RWPE2 (cell line): ENCODE data around the gene CFAP20DC.
"Not testable (repeated sequence)": the region's sequence is repeated elsewhere in the genome, so short reads cannot be mapped to it uniquely, and the experiment has no call there.

Source experiments
- ATAC-seq: fragments of 200-7000 bp; cut with Tn5 transposase; 3 replicates; pipeline ENCODE4 v1.9.1; 2021; ENCODE audit warnings: low read depth
- DNase-seq: peaks from one replicate; pipeline ENCODE4 v3.0.0-alpha.2; 2020; ENCODE audit warnings: low spot score
- H3K27ac ChIP-seq: fragments of 450-650 bp; 2 replicates; pipeline ENCODE4 v1.5.1; 2017; ENCODE audit warnings: mild to moderate bottlenecking; ENCODE audit not compliant: poor library complexity, severe bottlenecking
- H3K27me3 ChIP-seq: fragments of 250-450 bp; sonication (Bioruptor Pico); 2 replicates; pipeline ENCODE4 v1.5.1; 2021; ENCODE audit warnings: mild to moderate bottlenecking, moderate library complexity; ENCODE audit not compliant: insufficient read depth, poor library complexity, severe bottlenecking
- H3K36me3 ChIP-seq: fragments of 250-450 bp; sonication (Bioruptor Pico); 2 replicates; pipeline ENCODE4 v1.5.1; 2020; ENCODE audit warnings: low read depth, mild to moderate bottlenecking, moderate library complexity
- H3K4me1 ChIP-seq: fragments of 250-450 bp; sonication (Bioruptor Pico); 2 replicates; pipeline ENCODE4 v1.5.1; 2021; ENCODE audit warnings: mild to moderate bottlenecking, moderate library complexity; ENCODE audit not compliant: insufficient read depth, poor library complexity, severe bottlenecking
- H3K4me3 ChIP-seq: fragments of 250-450 bp; sonication (Bioruptor Pico); 2 replicates; pipeline ENCODE4 v1.5.1; 2021; ENCODE audit warnings: mild to moderate bottlenecking, moderate library complexity; ENCODE audit not compliant: severe bottlenecking
- H3K9me3 ChIP-seq: fragments of 250-450 bp; sonication (Bioruptor Pico); 2 replicates; pipeline ENCODE4 v1.5.1; 2021; ENCODE audit warnings: mild to moderate bottlenecking, moderate library complexity; ENCODE audit not compliant: severe bottlenecking
- CTCF ChIP-seq: fragments of 450-650 bp; IDR thresholded peaks from one replicate; pipeline ENCODE4 v1.5.1; 2017; ENCODE audit warnings: mild to moderate bottlenecking, moderate library complexity; ENCODE audit not compliant: poor library complexity, severe bottlenecking

Gene CFAP20DC

DNA sequence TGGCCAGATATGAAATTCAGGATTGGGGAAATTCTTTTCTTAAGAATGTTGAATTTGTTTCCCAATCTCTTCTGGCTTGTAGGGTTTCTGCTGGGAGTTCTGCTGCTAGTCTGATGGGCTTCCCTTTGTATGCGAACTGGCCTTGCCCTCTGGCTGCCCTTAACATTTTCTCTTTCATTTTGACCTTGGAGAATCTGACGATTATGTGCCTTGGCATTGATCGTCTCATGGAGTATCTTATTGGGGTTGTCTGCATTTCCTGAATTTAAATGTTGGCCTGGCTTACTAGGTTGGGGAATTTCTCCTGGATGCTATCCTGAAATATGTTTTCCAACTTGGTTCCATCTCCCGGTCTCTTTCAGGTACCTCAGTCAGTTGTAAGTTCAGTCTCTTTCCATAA lies 152.2 kb downstream of the CFAP20DC start:
- no peak for TF ChIP-seq CTCF
- no peak overlapping the region for H3K4me3 ChIP-seq
- H3K27me3 ChIP-seq: no peaks in the 10 kb centered on the region
- no peaks in the 10 kb centered on the region for H3K9me3 ChIP-seq
- H3K4me1 ChIP-seq: peaks cover 3% of the 10 kb centered on the region
- no peak overlapping the region for H3K27ac ChIP-seq
- no peak for ATAC-seq
- H3K36me3 ChIP-seq: no peaks in the 10 kb centered on the region
- DNase-seq: no peak

DNA sequence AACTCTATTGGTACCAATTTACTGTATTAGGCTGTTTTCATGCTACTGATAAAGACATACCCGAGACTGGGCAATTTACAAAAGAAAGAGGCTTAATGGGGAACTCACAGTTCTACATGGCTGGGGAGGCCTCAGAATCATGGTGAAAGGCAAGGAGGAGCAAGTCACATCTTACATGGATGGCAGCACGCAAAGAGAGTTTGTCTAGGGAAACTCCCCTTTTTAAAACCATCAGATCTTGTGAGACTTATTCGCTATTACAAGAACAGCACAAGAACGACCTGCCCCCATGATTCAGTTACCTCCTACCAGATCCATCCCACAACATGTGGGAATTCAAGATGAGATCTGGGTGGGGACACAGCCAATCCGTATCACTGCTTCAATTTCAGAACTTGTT lies 154.1 kb downstream of the CFAP20DC start:
- not testable (repeated sequence) for H3K27ac ChIP-seq, ATAC-seq, H3K36me3 ChIP-seq, H3K9me3 ChIP-seq, DNase-seq, H3K27me3 ChIP-seq, H3K4me3 ChIP-seq, H3K4me1 ChIP-seq

- H3K4me1 ChIP-seq, H3K4me3 ChIP-seq, DNase-seq, H3K9me3 ChIP-seq, H3K27me3 ChIP-seq, H3K36me3 ChIP-seq, H3K27ac ChIP-seq, ATAC-seq: not testable (repeated sequence)
Observed at GRCh38 chr3:58892526-58892925, 157.3 kb downstream of the CFAP20DC start.

GRCh38 chr3:58888087-58888486 lies 161.7 kb downstream of the CFAP20DC start:
- Histone ChIP-seq H3K9me3 (no peaks in the 10 kb centered on the region), H3K4me1 (no peaks in the 10 kb centered on the region), H3K27ac (no peak overlapping the region), H3K27me3 (no peaks in the 10 kb centered on the region), H3K4me3 (no peak overlapping the region), H3K36me3 (no peaks in the 10 kb centered on the region)
- no peak for DNase-seq
- ATAC-seq: no peak
- no peak for TF ChIP-seq CTCF

DNA sequence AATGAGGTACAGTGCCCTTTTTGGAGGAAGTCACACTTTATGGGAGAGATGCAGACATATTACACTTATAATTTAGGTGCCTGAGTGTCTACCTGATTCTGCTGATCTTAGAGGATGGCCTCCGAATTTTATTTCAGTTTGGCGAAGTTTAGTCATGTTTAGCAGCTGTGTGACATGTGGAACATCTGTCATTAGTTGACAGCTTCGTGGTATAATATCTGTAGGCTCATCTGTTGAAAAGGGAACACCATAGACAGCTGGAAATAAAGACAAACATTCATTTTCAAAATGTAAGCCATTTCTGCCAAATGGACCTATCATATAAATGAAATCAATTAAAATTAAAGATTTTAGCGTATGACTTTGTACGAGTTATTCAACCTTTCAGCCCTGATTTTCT lies 165.4 kb downstream of the CFAP20DC start:
- TF ChIP-seq CTCF: no peak
- no peak for DNase-seq
- Histone ChIP-seq H3K27ac (no peak overlapping the region), H3K27me3 (no peaks in the 10 kb centered on the region), H3K36me3 (no peaks in the 10 kb centered on the region), H3K4me1 (peaks cover 11% of the 10 kb centered on the region), H3K4me3 (no peak overlapping the region), H3K9me3 (no peaks in the 10 kb centered on the region)
- no peak for ATAC-seq

DNA sequence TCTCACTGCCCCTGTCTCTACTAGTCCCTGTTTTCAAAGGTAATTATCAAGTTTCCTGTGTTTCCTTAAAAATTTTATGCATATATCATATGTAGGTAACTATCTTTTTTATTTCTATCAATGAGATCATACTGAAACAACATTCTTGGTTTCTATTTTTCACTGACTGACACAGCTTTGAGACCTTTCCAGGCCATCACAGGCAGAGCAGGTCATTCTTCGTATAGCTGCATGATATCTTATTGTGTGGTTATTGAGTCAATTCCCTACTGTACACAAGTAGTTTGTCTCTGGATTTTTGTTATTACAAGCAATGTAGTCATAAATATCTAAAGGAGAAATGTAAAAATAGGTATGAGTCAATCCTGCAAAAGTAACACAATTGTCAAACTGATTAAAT lies 169.6 kb downstream of the CFAP20DC start:
- DNase-seq (no peak), ATAC-seq (peak; percentile 79)
- Histone ChIP-seq H3K27me3 (no peaks in the 10 kb centered on the region), H3K27ac (no peak overlapping the region), H3K4me1 (peaks cover 29% of the 10 kb centered on the region), H3K9me3 (no peaks in the 10 kb centered on the region), H3K36me3 (no peaks in the 10 kb centered on the region), H3K4me3 (no peak overlapping the region)
- no peak for TF ChIP-seq CTCF
